ENCODE data around the gene GRIN3B. TPM values are rescaled to one million over a fixed set of nuclear protein-coding genes. Genes with fewer than 3 reads are reported as not detected.

GRIN3B gene
- total and polyA plus RNA-seq, 2 of the 8 experiments (the other 6 are each of a cell fraction or from before 2014, with no cell fraction given) = 0.45 to 1.0 TPM

DNA sequence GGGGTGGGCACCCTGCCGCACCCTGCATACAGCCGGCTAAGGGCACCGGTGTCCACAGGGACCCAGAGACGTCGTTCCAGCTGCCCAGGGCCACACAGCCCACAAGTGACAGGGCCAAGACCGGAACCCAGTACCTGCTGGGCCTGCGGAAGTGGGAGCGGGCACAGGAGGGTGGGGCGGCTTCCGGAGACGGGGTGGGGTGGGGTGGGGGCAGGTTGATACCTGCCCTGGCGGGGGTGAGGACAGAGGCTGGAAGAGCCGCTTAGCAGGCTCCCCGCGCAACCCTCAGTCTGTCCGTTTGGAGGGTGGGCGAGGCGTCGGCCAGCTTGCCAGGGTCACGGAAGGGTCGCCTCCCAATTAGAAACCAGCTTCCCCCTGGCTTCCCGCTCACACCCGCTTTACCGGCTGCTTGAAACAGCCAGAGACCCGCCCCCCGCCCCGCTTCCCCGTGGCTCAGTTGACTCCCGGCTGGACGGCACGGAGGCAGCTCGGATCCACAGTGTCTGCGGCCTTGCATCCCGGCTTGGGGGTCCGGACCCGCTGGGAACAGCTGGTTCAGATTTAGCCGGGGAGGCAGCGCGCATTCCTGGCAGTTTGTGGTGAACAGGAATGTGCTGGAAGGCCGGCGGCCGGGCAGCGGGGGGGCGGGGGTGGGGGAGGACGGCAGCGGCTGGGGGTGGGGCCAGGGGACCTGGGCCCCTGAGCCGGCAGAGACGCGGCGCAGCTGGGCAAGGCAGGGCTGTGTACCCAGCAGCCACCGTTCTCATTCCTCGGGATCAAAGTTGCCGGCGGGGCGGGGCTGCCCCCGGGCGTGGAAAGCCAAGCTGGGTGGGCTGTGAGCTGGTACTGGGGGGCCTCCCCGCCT lies 28.1 kb downstream of the GRIN3B start (continued):
- TF ChIP-seq, protein P1, sequence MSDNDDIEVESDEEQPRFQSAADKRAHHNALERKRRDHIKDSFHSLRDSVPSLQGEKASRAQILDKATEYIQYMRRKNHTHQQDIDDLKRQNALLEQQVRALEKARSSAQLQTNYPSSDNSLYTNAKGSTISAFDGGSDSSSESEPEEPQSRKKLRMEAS (IDR thresholded peaks at IDR 0.05) = peak; percentile 24; the same call in 1 of the 2 replicates
- TF ChIP-seq NANOG (IDR thresholded peaks at IDR 0.05; ENCODE audit: insufficient read depth, low read depth, low read length, poor library complexity, severe bottlenecking) (peak; percentile 13), SRF (IDR thresholded peaks at IDR 0.05; ENCODE audit: low read depth, low read length) (0 out of 2 replicates have a peak, but pooled peaks have one; percentile 10), E2F6 (IDR thresholded peaks at IDR 0.05) (no peak), RXRA (IDR thresholded peaks at IDR 0.05; ENCODE audit: insufficient read depth, low read depth, low read length) (no peak), TCF12 (IDR thresholded peaks at IDR 0.05; ENCODE audit: low read depth, low read length) (0 out of 2 replicates have a peak, but pooled peaks have one; percentile 85), CTBP2 (IDR thresholded peaks at IDR 0.05; ENCODE audit: borderline replicate concordance, insufficient read depth, insufficient read length, low read length) (no peak), EP300 (IDR thresholded peaks at IDR 0.05; ENCODE audit: borderline replicate concordance in 1 of 2, low read depth in 2 of 2, low read length in 2 of 2) (peak in 1 of 2 experiments; percentile 87; a peak in 1 of 3 replicates), POLR2A (IDR thresholded peaks at IDR 0.05; ENCODE audit: control extremely low read depth in 1 of 2, low read depth in 2 of 2, low read length in 2 of 2) (peak; percentile 22 to 74), BRCA1 (IDR thresholded peaks at IDR 0.05; ENCODE audit: low read depth, low read length) (no peak)

Data from H1 (cell line).